ENCODE measurements around the gene LAMA1.
"Not testable (repeated sequence)": the region's sequence is repeated elsewhere in the genome, so short reads cannot be mapped to it uniquely, and the experiment has no call there.

LAMA1 gene

GRCh38 chr18:6939972-6940371, 177.6 kb downstream of the LAMA1 start:
- no peak overlapping the region for H3K4me3 ChIP-seq (ENCODE audit: low read depth, low read length)
- H2BK12ac ChIP-seq (ENCODE audit: low read length) = no peak overlapping the region

DNA sequence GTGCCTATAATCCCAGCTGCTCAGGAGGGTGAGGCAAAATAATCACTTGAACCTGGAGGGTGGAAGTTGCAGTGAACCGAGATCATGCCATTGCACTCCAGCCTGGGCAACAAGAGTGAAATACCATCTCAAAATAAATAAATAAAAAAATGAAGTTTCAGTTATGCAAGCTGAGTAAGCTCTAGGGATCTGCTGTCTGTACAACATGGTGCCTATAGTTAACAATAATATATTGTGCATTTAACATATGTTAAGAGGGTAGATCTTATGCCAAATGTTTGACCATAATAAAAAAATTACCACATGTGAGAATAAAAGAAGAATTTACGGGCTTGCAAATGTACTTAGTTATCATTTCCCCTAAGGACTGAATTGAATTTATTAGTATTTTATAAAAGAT, 179.2 kb downstream of the LAMA1 start:
- H3K14ac ChIP-seq (ENCODE audit: low read length); H3K23ac ChIP-seq (ENCODE audit: low read length); DNase-seq; H3K79me2 ChIP-seq (ENCODE audit: control insufficient read depth, insufficient read depth, low read length, poor library complexity); H3K18ac ChIP-seq (ENCODE audit: low read length); H4K91ac ChIP-seq (ENCODE audit: low read depth, low read length); H3K27ac ChIP-seq (ENCODE audit: low read depth, low read length); H3K4ac ChIP-seq (ENCODE audit: low read depth, low read length); H2BK120ac ChIP-seq (ENCODE audit: insufficient read depth, low read length, poor library complexity); H3K9ac ChIP-seq (ENCODE audit: low read length); H2AK5ac ChIP-seq (ENCODE audit: low read length); H3K9me3 ChIP-seq (ENCODE audit: insufficient read depth, low read depth, low read length); H3K27me3 ChIP-seq (ENCODE audit: insufficient read depth, low read length); H3K79me1 ChIP-seq (ENCODE audit: low read length); H3K4me1 ChIP-seq (ENCODE audit: control insufficient read depth in 1 of 2, insufficient read depth in 2 of 2, low read length in 2 of 2); H2AFZ ChIP-seq (ENCODE audit: insufficient read depth, low read length, poor library complexity); H4K8ac ChIP-seq (ENCODE audit: low read depth, low read length); H3K4me3 ChIP-seq (ENCODE audit: low read depth, low read length); H2BK5ac ChIP-seq (ENCODE audit: low read depth, low read length, poor library complexity); H2BK12ac ChIP-seq (ENCODE audit: low read length); H4K12ac ChIP-seq (ENCODE audit: low read depth, low read length); H3K4me2 ChIP-seq (ENCODE audit: low read length): not testable (repeated sequence)
- H3K36me3 ChIP-seq (ENCODE audit: control insufficient read depth in 1 of 2, insufficient read depth in 2 of 2, low read length in 2 of 2) = peaks cover 20 to 22% of the 10 kb centered on the region in 2 experiments
- no CpG with 5 or more reads among the region's 2 CpGs for WGBS (ENCODE audit: extremely low coverage, insufficient coverage, insufficient read length)

More at GRCh38 chr18:6939972-6940371, 177.6 kb downstream of the LAMA1 start:
- Histone ChIP-seq H3K14ac (ENCODE audit: low read length) (no peak overlapping the region), H3K79me2 (ENCODE audit: control insufficient read depth, insufficient read depth, low read length, poor library complexity) (no peaks in the 10 kb centered on the region), H3K4me1 (ENCODE audit: control insufficient read depth in 1 of 2, insufficient read depth in 2 of 2, low read length in 2 of 2) (no peaks in the 10 kb centered on the region), H4K8ac (ENCODE audit: low read depth, low read length) (no peak overlapping the region), H2BK5ac (ENCODE audit: low read depth, low read length, poor library complexity) (no peak overlapping the region), H3K79me1 (ENCODE audit: low read length) (no peaks in the 10 kb centered on the region), H4K12ac (ENCODE audit: low read depth, low read length) (no peak overlapping the region), H3K9me3 (ENCODE audit: insufficient read depth, low read depth, low read length) (peaks cover 1% of the 10 kb centered on the region), H3K36me3 (ENCODE audit: control insufficient read depth in 1 of 2, insufficient read depth in 2 of 2, low read length in 2 of 2) (peaks cover 22 to 30% of the 10 kb centered on the region in 2 experiments), H3K4me2 (ENCODE audit: low read length) (no peak overlapping the region), H3K4ac (ENCODE audit: low read depth, low read length) (no peak overlapping the region), H3K23ac (ENCODE audit: low read length) (no peak overlapping the region), H3K27ac (ENCODE audit: low read depth, low read length) (no peak overlapping the region), H3K18ac (ENCODE audit: low read length) (no peak overlapping the region), H2AFZ (ENCODE audit: insufficient read depth, low read length, poor library complexity) (no peak overlapping the region), H4K91ac (ENCODE audit: low read depth, low read length) (no peak overlapping the region), H2AK5ac (ENCODE audit: low read length) (no peak overlapping the region), H2BK120ac (ENCODE audit: insufficient read depth, low read length, poor library complexity) (no peak overlapping the region), H3K27me3 (ENCODE audit: insufficient read depth, low read length) (no peaks in the 10 kb centered on the region), H3K9ac (ENCODE audit: low read length) (no peak overlapping the region)
- WGBS (ENCODE audit: extremely low coverage, insufficient coverage, insufficient read length) = no CpG with 5 or more reads among the region's 4 CpGs
- DNase-seq = no peak

GRCh38 chr18:6938003-6938402, 179.6 kb downstream of the LAMA1 start:
- Histone ChIP-seq H2AFZ (ENCODE audit: insufficient read depth, low read length, poor library complexity) (no peak overlapping the region), H2BK12ac (ENCODE audit: low read length) (no peak overlapping the region), H4K12ac (ENCODE audit: low read depth, low read length) (no peak overlapping the region), H3K23ac (ENCODE audit: low read length) (no peak overlapping the region), H3K27me3 (ENCODE audit: insufficient read depth, low read length) (no peaks in the 10 kb centered on the region), H3K27ac (ENCODE audit: low read depth, low read length) (no peak overlapping the region), H3K4me3 (ENCODE audit: low read depth, low read length) (no peak overlapping the region), H3K4me2 (ENCODE audit: low read length) (no peak overlapping the region), H3K18ac (ENCODE audit: low read length) (no peak overlapping the region), H3K4ac (ENCODE audit: low read depth, low read length) (no peak overlapping the region), H3K4me1 (ENCODE audit: control insufficient read depth in 1 of 2, insufficient read depth in 2 of 2, low read length in 2 of 2) (no peaks in the 10 kb centered on the region), H4K91ac (ENCODE audit: low read depth, low read length) (no peak overlapping the region), H3K9ac (ENCODE audit: low read length) (no peak overlapping the region), H4K8ac (ENCODE audit: low read depth, low read length) (no peak overlapping the region), H3K14ac (ENCODE audit: low read length) (no peak overlapping the region), H3K36me3 (ENCODE audit: control insufficient read depth in 1 of 2, insufficient read depth in 2 of 2, low read length in 2 of 2) (peaks cover 18 to 19% of the 10 kb centered on the region in 2 experiments), H2AK5ac (ENCODE audit: low read length) (no peak overlapping the region), H3K79me2 (ENCODE audit: control insufficient read depth, insufficient read depth, low read length, poor library complexity) (no peaks in the 10 kb centered on the region), H3K9me3 (ENCODE audit: insufficient read depth, low read depth, low read length) (peaks cover under 1% of the 10 kb centered on the region), H2BK5ac (ENCODE audit: low read depth, low read length, poor library complexity) (no peak overlapping the region), H2BK120ac (ENCODE audit: insufficient read depth, low read length, poor library complexity) (no peak overlapping the region), H3K79me1 (ENCODE audit: low read length) (no peaks in the 10 kb centered on the region)
- no CpG with 5 or more reads among the region's 7 CpGs for WGBS (ENCODE audit: extremely low coverage, insufficient coverage, insufficient read length)
- no peak for DNase-seq

DNA sequence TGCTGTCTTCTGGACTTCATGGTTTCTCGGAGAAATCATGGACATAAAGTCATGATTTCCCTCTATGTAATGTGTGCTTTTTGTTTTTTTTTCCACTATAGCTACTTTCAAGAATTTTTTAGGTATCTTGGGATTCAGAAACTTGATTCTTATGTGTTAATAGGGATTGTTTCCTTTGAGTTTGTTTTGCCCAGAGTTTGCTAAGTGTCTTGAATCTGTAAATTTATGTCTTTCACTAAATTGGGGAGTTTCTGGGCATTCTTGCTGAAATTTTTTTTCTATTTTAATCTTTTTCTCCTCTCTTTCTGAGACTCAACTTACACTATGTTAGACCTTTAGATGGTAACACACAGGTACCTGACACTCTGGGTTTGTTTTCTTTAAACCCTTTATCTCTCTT, 182.7 kb downstream of the LAMA1 start:
- Histone ChIP-seq H3K4me2 (ENCODE audit: low read length) (no peak overlapping the region), H3K9me3 (ENCODE audit: insufficient read depth, low read depth, low read length) (no peaks in the 10 kb centered on the region), H3K27me3 (ENCODE audit: insufficient read depth, low read length) (no peaks in the 10 kb centered on the region), H2AK5ac (ENCODE audit: low read length) (no peak overlapping the region), H3K9ac (ENCODE audit: low read length) (no peak overlapping the region), H4K91ac (ENCODE audit: low read depth, low read length) (no peak overlapping the region), H3K23ac (ENCODE audit: low read length) (no peak overlapping the region), H3K4ac (ENCODE audit: low read depth, low read length) (no peak overlapping the region), H2BK5ac (ENCODE audit: low read depth, low read length, poor library complexity) (no peak overlapping the region), H3K4me3 (ENCODE audit: low read depth, low read length) (no peak overlapping the region), H2BK120ac (ENCODE audit: insufficient read depth, low read length, poor library complexity) (no peak overlapping the region), H3K79me2 (ENCODE audit: control insufficient read depth, insufficient read depth, low read length, poor library complexity) (no peaks in the 10 kb centered on the region), H3K14ac (ENCODE audit: low read length) (no peak overlapping the region), H3K79me1 (ENCODE audit: low read length) (peaks cover 1% of the 10 kb centered on the region), H3K27ac (ENCODE audit: low read depth, low read length) (no peak overlapping the region), H2AFZ (ENCODE audit: insufficient read depth, low read length, poor library complexity) (no peak overlapping the region), H3K36me3 (ENCODE audit: control insufficient read depth in 1 of 2, insufficient read depth in 2 of 2, low read length in 2 of 2) (no peaks in the 10 kb centered on the region), H2BK12ac (ENCODE audit: low read length) (no peak overlapping the region), H4K8ac (ENCODE audit: low read depth, low read length) (no peak overlapping the region), H3K4me1 (ENCODE audit: control insufficient read depth in 1 of 2, insufficient read depth in 2 of 2, low read length in 2 of 2) (peaks cover 2 to 3% of the 10 kb centered on the region in 2 experiments), H4K12ac (ENCODE audit: low read depth, low read length) (no peak overlapping the region), H3K18ac (ENCODE audit: low read length) (no peak overlapping the region)
- WGBS (ENCODE audit: extremely low coverage, insufficient coverage, insufficient read length) = no CpG with 5 or more reads among the region's 1 CpG
- no peak for DNase-seq

All from trophoblast cell (in vitro differentiated cells and primary cell).